Aorta (tissue), 5 donors: ENCODE measurements around the gene SAFB. TPM values are rescaled to one million over a fixed set of nuclear protein-coding genes. Genes with fewer than 3 reads are reported as not detected.
"Not testable (repeated sequence)": the region's sequence is repeated elsewhere in the genome, so short reads cannot be mapped to it uniquely, and the experiment has no call there.

ENCODE experiments used
- ATAC-seq: fragments of 200-7000 bp; cut with Tn5 transposase; one replicate; pipeline ENCODE4 v1.9.1; 2022; ENCODE audit warnings: moderate library complexity; ENCODE audit not compliant: low FRiP score
- DNase-seq, 2 donors: peaks; one replicate each; pipeline ENCODE4 v3.0.0-alpha.2; 2020
- H3K27ac ChIP-seq, 2 donors: one replicate each; pipeline ENCODE4 v1.5.1; 2013; ENCODE audit warnings: low read length in 2 of 2, mild to moderate bottlenecking in 2 of 2, moderate library complexity in 2 of 2, control low read depth in 1 of 2, inconsistent platforms in 1 of 2, low read depth in 1 of 2
- H3K27me3 ChIP-seq, 2 donors: one replicate each; pipeline ENCODE4 v1.6.1; 2013; ENCODE audit warnings: control low read depth in 1 of 2, low read length in 1 of 2, mild to moderate bottlenecking in 1 of 2, moderate library complexity in 1 of 2; ENCODE audit not compliant: insufficient read depth in 2 of 2, control insufficient read depth in 1 of 2
- H3K36me3 ChIP-seq, 2 donors: one replicate each; pipeline ENCODE4 v1.6.1; 2013; ENCODE audit warnings: control low read depth in 1 of 2, low read length in 1 of 2, mild to moderate bottlenecking in 1 of 2; ENCODE audit not compliant: insufficient read depth in 2 of 2, control insufficient read depth in 1 of 2
- H3K4me1 ChIP-seq, 2 donors: one replicate each; pipeline ENCODE4 v1.6.1; 2013; ENCODE audit warnings: low read length in 2 of 2, control low read depth in 1 of 2, mild to moderate bottlenecking in 1 of 2, moderate library complexity in 1 of 2; ENCODE audit not compliant: insufficient read depth in 2 of 2, control insufficient read depth in 1 of 2
- H3K4me3 ChIP-seq, 2 donors: one replicate each; pipeline ENCODE4 v1.5.1; 2013; ENCODE audit warnings: low read length in 2 of 2, control low read depth in 1 of 2, mild to moderate bottlenecking in 1 of 2
- H3K9me3 ChIP-seq: one replicate; pipeline ENCODE4 v1.6.1; 2013; ENCODE audit warnings: mild to moderate bottlenecking, low read length; ENCODE audit not compliant: control insufficient read depth
- WGBS, 2 donors: extraction: QIAGEN DNeasy Blood & Tissue Kit; methylation state at CpG; one replicate each; pipeline ENCODE4 v1.1.7; 2013; 5-methylcytosine and 5-hydroxymethylcytosine counted together
- intact Hi-C, 2 donors: fragments of 100-400 bp; cut with DNase I; formaldehyde crosslinking; loops; one replicate each; pipeline versions ENCODE4 v1.14.2 to v1.15.0; 2022
- polyA plus RNA-seq, 2 donors: library from polyadenylated mRNA; stranded (reverse); fragments of 200-250 nt; gene quantifications; one replicate each; pipeline ENCODE4 v1.2.3, GENCODE V29; 2013
- total RNA-seq, 2 donors: library from RNA; stranded (reverse); fragmentation: NEBNext Ultra II Directional; extraction: Animal tissue kit (Norgen Biotek cat#: 25700); gene quantifications; one replicate each; pipeline ENCODE4 v1.2.1, GENCODE V29; 2021
- donor health status: healthy with polysubstance abuse.
- donor health status: Bipolar disorder and iron deficiency.
- donor health status: DM: no; HTN: no; CAD: no.
- donor health status: DM: no; HTN: no; CAD: no.
- donor health status: DM: yes; HTN: yes; CAD: no.

SAFB gene
- total and polyA plus RNA-seq, 4 donors: 32.7 to 100 (median 75.8) TPM

GRCh38 chr19:5684694-5685430 lies 62.0 kb downstream of the SAFB start:
- no peak for ATAC-seq
- intact Hi-C loops: loop anchor here in 1 of 2 donors (5.0 kb wide), 2 partner anchors 63 to 1057 kb away; partner anchors contain the start of genes SAFB and SAFB2

GRCh38 chr19:5686326-5686646 lies 63.4 kb downstream of the SAFB start:
- Histone ChIP-seq H3K27me3 (no peaks in the 10 kb centered on the region), H3K27ac (no peak overlapping the region), H3K4me1 (no peaks in the 10 kb centered on the region), H3K9me3 (no peaks in the 10 kb centered on the region), H3K36me3 (no peaks in the 10 kb centered on the region), H3K4me3 (no peak overlapping the region)
- WGBS, 2 donors: 46 to 50% methylated on average over 16 of the region's 16 CpGs
- intact Hi-C loops: no loop called here
- ATAC-seq: peak; percentile 0
- no peak for DNase-seq

More at GRCh38 chr19:5684694-5685430, 62.0 kb downstream of the SAFB start:
- no peak for DNase-seq
- H3K36me3 ChIP-seq: no peaks in the 10 kb centered on the region
- H3K4me1 ChIP-seq: no peaks in the 10 kb centered on the region
- H3K9me3 ChIP-seq: no peaks in the 10 kb centered on the region
- WGBS, 2 donors: 88 to 90% methylated on average over 22 of the region's 22 CpGs
- no peak overlapping the region for H3K27ac ChIP-seq
- no peaks in the 10 kb centered on the region for H3K27me3 ChIP-seq
- H3K4me3 ChIP-seq: no peak overlapping the region

GRCh38 chr19:5686647-5687359 lies 63.9 kb downstream of the SAFB start:
- no peak overlapping the region for H3K27ac ChIP-seq
- H3K27me3 ChIP-seq: no peaks in the 10 kb centered on the region
- 1% methylated on average over 59 of the region's 59 CpGs for WGBS, 2 donors
- intact Hi-C loops: no loop called here
- DNase-seq (peak; percentile 99 to 100), ATAC-seq (peak; percentile 90)
- no peaks in the 10 kb centered on the region for H3K9me3 ChIP-seq
- H3K4me3 ChIP-seq: peak overlapping the region in 1 of 2 donors; percentile 21
- no peaks in the 10 kb centered on the region for H3K4me1 ChIP-seq
- H3K36me3 ChIP-seq: no peaks in the 10 kb centered on the region

- no peaks in the 10 kb centered on the region for H3K36me3 ChIP-seq
These were observed 64.7 kb downstream of the SAFB start for GRCh38 chr19:5687360-5688198.

GRCh38 chr19:5688262-5688881 lies 65.5 kb downstream of the SAFB start:
- intact Hi-C loops, ATAC-seq, H3K36me3 ChIP-seq, H3K9me3 ChIP-seq, H3K4me1 ChIP-seq, H3K27me3 ChIP-seq, H3K27ac ChIP-seq, DNase-seq, H3K4me3 ChIP-seq: not testable (repeated sequence)
- 89 to 92% methylated on average over 13 of the region's 13 CpGs for WGBS, 2 donors

More at GRCh38 chr19:5687360-5688198, 64.7 kb downstream of the SAFB start:
- DNase-seq (no peak), ATAC-seq (no peak)
- Histone ChIP-seq H3K4me1 (no peaks in the 10 kb centered on the region), H3K27me3 (no peaks in the 10 kb centered on the region), H3K27ac (peak overlapping the region in 1 of 2 donors; percentile 2), H3K4me3 (no peak overlapping the region), H3K9me3 (no peaks in the 10 kb centered on the region)
- WGBS, 2 donors: 40 to 47% methylated on average over 55 to 76 of the region's 76 CpGs
- intact Hi-C loops: no loop called here

- no peaks in the 10 kb centered on the region for H3K4me1 ChIP-seq
- peaks cover 0 to 2% of the 10 kb centered on the region in 2 donors for H3K36me3 ChIP-seq
- 1% methylated on average over 73 of the region's 73 CpGs for WGBS, 2 donors
- intact Hi-C loops: loop anchor here in 1 of 2 donors (1.0 kb wide), 1 partner anchor 30 kb away; the partner anchor contains the start of genes CATSPERD and LONP1
- H3K27me3 ChIP-seq: no peaks in the 10 kb centered on the region
- peak within 1 kb of the TSS in 1 of 2 donors; percentile 41 for H3K27ac ChIP-seq
- H3K9me3 ChIP-seq: no peaks in the 10 kb centered on the region
- ATAC-seq (peak; percentile 93), DNase-seq (peak; percentile 98 to 100)
- H3K4me3 ChIP-seq: peak within 1 kb of the TSS; percentile 41 to 55
These were observed 67.5 kb downstream of the SAFB start, which contains the start of gene RPL36 for GRCh38 chr19:5690125-5690954. Gene RPL36 (plus strand): TSS chr19:5690295. CDS start chr19:5690508, 213 bp downstream.

- WGBS, 2 donors: 10% methylated on average over 54 of the region's 54 CpGs
- Histone ChIP-seq H3K36me3 (peaks cover 0 to 6% of the 10 kb centered on the region in 2 donors), H3K27me3 (no peaks in the 10 kb centered on the region), H3K27ac (peak overlapping the region in 1 of 2 donors; percentile 5), H3K4me1 (no peaks in the 10 kb centered on the region), H3K4me3 (peak overlapping the region in 1 of 2 donors; percentile 41), H3K9me3 (no peaks in the 10 kb centered on the region)
- no peak for DNase-seq
- ATAC-seq: no peak
- intact Hi-C loops: loop anchor here in 1 of 2 donors (1.0 kb wide), 1 partner anchor 29 kb away; the partner anchor contains the start of genes CATSPERD and LONP1
These were observed 68.3 kb downstream of the SAFB start for GRCh38 chr19:5690955-5691821.
